Fibroblast of skin of left quadriceps (primary cell): ENCODE data around the gene MYO15B.

ENCODE experiments used
- DNase-seq, 2 experiments: peaks; one replicate each; pipeline ENCODE4 v3.0.0-alpha.2; 2013; ENCODE audit warnings: low read depth in 2 of 2

MYO15B gene

DNA sequence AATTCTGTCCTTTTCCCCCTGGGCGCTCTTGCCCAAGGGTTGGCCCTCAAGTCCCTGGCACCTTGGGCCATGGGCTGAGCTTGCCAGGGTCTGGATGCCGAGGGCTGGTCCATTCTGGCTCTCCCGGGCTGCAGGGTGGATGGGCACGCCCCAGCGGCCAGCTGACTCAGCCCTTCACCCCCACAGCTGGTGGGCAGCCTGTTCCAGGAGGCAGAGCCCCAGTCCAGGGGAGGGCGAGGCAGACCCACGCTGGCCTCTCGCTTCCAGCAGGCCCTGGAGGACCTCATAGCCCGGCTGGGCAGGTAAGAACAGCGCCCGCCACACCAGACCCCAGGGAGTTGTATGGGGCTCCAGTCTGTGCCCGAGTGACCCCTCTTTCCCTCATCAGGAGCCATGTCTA is 15.0 kb downstream of the MYO15B start:
- DNase-seq: no peak

DNA sequence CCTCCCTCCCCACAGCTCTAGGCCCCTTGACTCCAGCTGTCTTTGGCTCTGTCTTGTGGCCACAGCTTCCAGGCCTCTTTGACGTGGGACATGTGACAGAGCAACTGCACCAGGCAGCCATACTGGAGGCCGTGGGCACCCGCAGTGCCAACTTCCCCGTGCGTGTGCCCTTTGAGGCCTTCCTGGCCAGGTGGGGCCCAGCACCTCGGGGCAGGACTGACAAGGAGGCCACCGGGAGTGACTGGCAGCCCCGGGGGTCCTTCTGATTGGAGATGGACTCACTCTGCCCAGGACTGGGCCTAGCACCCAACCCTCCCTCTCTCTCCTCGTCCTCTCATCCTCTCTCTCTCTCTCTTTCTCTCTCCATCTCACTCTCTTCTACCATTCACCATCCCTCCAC is 15.5 kb downstream of the MYO15B start:
- no peak for DNase-seq

DNA sequence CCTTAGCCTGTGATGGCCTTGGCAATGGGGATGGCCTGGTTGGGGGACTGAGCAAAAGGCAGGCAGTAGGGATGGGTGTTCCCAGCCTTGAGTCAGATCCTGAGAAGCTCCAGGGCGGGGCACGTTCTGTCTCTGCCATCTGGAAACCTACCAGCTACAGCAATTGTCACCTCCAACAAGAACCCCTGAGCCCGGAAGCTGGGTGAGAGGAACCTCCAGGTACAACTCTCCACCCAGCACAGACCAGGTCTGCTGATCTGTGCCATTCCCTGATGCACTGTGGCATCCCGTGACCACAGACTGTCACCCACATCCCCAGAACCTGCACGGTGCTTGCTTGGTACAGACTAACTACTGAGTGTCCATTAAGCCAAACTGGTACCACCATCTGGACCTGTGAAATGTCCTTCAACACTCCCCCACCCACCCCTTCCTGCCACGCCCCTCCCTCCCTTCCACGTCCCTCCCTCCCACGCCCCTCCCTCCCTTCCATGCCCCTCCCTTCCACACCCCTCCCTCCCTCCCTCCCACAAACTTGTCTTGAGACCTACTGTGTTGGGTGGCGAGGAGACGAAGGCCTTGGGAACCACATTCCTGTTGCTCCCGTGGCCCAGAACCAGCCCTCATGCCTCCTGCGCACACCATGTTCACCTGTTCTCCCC is 16.6 kb downstream of the MYO15B start:
- DNase-seq: no peak

DNA sequence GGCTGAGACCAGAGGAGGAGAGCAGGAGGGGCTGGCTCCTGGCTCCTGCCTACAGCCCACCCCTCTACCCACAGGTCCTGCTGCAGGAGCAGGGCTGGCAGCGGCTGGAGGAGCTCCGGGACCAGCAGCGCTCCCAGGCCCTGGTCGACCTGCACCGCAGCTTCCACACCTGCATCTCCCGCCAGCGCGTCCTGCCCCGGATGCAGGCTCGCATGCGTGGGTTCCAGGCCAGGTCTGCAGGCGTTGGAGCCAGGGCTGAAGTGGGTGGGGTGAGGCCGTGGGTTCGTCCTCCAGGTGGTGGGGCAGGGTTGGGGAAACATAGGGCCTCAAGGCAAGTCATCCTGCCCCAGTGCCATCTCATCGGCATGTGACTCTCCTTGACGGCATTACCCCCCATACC is 18.2 kb downstream of the MYO15B start:
- DNase-seq: no peak

DNA sequence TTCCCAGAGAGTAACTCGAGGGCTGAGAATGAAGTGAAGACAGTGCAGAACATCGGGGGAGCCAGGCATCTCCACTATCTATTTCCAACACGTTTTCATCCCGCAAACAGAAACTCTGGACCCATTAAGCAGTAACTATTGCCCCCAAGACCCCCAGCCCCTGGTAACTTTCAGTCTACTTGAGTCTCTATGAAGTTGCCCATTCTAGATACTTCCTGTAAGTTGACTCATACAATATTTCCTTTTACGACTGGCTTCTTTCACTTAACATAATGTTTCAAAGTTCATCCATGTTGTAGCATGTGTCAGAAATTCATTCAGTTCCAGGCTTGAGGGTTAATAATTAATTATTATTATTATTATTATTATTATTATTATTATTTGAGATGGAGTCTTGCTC is 19.5 kb downstream of the MYO15B start:
- DNase-seq: no peak

DNA sequence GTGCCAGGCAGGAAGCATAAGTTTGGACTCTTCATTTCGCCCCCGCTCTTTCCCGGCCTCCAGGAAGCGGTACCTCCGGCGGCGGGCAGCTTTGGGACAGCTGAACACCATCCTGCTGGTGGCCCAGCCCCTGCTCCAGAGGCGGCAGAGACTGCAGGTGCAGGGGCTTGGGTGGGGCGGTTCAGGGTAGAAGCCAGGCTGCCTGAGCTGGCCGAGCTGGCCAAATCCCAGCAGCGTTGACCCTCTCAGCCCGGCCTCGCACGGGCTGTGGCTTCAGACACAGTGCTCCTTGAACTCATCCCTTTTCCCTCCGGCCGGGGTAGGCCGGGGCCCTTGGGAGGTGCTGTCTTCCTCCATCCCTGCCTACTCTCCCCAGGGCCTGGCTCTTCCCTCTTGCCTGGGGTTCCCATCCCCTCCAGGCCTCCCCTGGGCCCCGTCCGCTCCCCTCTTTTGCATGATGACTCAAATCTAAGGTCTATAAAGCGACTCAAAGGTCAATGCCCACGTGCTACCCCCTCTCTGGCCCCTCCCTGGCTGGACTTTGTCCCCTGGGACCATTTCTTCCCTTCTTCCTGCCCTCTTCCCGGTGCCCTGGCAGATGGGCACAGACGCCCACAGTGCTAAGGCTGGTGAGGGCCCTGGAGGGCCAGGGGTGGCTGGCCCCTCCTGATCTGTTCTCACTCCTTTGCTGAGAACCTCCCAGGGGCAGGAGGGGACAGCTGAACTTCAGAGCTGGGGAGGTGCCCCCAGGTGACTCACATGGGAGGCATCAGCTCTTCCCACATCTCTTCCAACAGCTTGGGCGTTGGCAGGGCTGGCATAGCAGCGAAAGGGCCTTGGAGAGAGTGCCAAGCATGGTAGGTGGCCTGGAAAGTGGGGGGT is 22.7 kb downstream of the MYO15B start:
- DNase-seq: no peak

DNA sequence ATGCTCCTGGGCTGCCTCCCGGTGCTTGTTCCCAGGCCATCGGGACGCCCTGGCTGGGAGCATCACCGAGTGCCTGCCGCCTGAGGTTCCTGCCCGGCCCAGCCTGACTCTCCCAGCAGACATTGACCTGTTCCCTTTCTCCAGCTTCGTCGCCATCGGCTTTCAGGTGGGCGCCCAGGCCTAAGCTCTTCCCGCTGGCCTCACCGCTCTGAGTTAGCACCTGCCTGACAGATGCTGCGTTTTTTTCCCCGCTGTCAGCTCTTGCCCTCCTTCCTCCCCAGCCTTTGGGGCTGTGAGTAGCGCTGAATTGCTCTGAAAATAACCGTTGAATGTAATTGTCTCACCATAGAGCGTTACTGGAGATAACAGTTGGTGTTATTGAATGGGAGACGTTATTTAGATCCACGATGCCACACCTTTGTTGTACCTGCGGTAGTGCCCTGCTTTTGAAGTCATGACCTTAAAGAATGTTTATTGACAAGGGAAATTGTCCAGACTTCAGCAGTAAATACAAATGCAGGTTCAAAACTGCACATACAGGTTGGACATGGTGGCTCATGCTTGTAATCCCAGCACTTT is 24.3 kb downstream of the MYO15B start:
- no peak for DNase-seq

DNA sequence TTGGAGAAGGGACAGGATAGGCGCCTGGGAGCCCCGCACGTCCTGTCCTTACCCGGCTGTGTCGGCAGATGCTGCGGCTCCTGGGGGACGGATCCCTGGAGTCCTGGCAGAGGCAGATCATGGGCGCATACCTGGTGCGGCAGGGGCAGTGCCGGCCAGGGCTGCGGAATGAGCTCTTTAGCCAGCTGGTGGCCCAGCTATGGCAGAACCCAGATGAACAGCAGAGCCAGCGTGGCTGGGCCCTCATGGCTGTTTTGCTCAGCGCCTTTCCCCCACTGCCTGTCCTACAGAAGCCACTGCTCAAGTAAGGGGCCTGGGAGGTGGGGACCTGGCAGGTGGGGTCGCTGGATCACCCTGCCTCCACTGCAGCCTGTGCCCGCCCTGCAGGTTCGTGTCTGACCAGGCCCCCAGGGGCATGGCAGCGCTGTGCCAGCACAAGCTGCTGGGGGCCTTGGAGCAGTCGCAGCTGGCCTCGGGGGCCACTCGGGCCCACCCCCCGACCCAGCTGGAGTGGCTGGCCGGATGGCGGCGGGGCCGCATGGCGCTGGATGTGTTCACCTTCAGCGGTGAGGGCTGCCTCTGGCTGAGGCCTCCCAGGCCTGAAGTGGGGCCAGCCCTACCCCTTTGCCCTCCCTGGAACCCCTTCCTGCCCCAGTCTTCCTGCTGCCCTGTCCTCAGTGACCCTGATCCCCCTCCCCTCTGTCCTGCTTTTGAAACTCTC is 25.5 kb downstream of the MYO15B start:
- DNase-seq: no peak

DNA sequence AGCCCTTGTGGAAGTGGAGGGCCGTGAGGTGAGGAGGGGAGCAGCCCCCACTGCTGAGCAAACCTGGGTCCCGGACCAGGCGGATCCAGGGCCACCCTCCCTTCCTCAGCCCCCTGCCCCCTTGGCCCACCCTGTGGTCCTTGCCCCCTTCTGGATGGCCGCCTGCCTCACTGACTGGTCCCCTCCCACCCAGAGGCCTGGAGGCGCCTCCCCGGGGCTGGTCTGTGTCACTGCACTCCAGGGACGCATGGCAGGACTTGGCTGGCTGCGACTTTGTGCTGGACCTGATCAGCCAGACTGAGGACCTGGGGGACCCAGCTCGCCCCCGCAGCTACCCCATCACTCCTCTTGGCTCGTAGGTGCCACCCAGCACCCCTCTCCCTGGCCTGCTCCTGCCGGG is 26.4 kb downstream of the MYO15B start:
- DNase-seq: no peak

DNA sequence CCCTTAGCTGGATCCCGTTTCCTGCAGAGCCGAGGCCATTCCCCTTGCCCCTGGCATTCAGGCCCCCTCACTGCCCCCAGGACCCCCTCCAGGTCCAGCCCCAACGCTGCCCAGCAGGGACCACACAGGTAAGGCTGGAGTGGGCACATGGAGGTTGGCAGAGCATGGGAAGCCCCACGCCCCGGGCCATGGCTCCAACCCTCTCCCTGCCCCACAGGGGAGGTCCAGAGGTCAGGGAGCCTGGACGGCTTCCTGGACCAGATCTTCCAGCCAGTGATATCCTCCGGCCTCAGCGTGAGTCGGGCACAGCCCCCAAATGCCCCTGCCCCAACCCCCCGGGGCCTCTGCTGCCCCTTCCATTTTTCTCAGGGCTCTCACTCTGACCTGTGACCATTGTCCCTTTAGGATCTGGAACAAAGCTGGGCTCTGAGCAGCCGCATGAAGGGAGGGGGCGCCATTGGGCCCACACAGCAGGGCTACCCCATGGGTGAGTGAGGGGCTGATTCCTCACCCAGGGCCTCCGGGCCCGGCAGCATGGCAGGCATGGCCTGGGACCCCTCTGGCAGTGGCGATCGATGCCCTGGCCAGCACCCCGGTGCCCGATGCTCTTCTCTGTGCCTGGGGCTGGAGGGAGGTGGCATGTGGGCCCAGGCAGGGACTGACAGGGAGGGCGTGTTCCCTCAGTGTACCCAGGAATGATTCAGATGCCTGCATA is 27.1 kb downstream of the MYO15B start:
- no peak for DNase-seq

DNA sequence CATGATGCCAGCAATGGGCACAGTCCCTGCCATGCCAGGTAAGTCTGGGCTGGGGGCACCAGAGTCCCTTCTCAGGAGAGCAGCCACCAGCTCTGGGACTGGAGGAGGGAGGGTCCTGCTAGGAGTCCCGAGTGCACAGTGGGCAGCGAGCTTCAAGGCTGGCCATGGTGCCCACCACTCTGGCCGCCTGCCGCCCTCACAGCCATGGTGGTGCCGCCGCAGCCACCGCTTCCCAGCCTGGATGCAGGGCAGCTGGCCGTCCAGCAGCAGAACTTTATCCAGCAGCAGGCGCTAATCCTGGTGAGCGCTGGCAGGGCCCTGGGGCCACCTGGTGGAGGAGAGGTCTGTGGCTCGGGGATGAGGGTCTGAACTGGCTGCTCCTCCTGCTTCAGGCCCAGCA is 27.7 kb downstream of the MYO15B start:
- no peak for DNase-seq

DNA sequence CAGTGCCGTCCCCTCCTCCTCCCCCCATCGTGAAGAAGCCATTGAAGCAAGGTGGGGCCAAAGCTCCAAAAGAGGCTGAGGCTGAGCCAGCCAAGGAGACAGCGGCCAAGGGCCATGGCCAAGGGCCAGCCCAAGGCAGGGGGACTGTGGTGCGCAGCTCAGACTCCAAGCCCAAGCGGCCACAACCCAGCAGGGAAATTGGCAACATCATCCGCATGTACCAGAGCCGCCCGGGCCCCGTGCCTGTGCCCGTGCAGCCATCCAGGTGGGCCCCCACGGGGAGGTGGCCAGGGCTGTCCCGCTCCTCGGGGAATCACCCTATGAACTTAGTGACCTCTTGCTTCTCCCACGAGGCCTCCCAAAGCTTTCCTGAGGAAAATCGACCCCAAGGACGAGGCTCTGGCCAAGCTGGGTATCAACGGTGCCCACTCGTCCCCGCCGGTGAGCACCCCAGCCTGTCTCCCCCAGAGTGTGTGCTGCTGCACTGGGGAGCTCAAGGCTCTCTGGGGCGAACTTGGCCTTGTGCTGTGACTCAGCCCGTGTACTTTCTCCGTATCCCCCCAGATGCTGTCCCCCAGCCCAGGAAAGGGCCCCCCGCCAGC is 29.0 kb downstream of the MYO15B start:
- DNase-seq: no peak

DNA sequence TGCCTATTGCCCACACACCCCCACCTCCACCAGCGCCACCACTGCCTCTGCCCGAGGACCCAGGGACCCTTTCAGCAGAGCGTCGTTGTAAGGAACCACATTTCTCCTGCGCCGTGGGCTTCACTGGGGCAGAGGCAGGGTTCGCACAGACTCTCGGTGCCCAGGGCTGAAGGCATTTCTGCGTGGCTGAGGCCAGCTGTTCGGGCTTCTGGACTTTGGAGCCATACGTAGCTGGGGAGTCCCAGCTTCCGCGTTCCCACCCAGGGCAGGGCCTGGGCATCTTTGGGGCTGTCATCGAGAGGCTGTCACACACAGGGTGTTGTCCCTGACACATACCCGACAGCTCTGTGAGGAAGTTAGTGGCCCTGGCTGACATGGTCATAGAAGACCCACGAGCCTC is 29.6 kb downstream of the MYO15B start:
- DNase-seq: no peak

DNA sequence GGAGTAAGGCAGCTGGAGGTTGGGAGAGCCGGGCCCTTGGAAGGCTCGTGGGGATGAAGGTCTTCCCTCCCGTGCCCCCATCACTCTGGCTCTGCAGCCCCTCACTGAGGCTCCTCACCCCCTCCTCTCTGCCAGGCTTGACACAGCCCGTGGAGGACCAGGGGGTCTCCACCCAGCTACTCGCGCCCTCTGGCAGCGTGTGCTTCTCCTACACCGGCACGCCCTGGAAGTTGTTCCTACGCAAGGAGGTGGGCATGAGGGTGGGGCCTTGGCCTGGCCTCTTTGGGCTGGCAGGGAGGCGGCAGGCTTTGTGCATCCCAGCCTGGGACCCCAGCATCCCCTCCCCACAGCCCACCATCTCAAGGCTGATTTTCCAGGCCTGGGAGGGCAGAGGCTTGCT is 30.1 kb downstream of the MYO15B start:
- DNase-seq: no peak

DNA sequence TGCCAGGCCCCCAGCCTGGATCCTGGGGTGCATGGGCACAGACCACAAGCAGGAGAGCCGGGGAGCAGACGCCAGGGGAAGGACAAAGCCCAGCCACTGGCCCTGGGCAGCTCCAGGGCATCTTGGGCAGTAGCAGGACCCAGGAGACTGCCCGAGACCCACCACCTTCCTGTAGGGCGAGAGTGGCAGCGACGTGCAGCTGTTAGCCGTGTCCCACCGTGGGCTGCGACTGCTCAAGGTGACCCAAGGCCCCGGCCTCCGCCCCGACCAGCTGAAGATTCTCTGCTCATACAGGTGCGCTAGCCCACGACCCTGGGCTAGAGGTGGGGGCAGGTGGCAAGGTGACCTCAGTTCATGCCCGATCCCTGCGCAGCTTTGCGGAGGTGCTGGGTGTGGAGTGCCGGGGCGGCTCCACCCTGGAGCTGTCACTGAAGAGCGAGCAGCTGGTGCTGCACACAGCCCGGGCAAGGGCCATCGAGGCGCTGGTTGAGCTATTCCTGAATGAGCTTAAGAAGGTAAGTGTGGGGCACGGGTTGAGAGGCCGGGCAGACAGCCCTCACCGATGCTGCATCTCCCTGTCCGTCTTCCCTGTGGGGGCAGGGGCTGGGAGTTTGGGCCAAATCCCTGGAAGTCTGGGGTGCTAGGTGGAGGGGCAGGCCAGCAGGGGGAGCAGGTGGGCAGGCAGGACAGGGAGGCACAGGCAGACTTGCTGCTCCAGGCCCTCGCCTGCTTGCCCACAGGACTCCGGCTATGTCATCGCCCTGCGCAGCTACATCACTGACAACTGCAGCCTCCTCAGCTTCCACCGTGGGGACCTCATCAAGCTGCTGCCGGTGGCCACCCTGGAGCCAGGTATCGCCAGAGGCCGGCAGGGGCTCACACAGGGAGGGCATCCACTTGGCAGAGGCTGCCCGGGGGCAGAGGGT is 32.2 kb downstream of the MYO15B start:
- no peak for DNase-seq

DNA sequence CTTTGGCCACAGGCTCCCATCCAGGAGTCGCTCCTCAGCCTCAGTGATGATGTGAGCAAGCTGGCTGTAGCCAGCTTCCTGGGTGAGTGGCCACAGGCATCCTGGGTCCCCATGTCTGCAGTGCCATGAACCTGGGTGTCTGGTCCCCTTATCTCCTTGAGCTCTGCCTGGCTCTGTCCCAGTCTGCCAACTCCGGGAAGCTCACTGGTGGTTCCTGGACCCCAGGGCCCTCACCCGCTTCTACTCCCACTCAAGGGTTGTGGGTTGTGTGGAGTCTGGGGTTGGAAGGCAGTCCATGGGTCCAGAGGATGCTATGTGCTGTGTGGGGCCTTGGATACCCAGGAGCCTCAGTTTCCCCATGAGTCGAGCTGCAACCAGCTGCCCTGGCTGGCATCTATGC is 33.9 kb downstream of the MYO15B start:
- no peak for DNase-seq

DNA sequence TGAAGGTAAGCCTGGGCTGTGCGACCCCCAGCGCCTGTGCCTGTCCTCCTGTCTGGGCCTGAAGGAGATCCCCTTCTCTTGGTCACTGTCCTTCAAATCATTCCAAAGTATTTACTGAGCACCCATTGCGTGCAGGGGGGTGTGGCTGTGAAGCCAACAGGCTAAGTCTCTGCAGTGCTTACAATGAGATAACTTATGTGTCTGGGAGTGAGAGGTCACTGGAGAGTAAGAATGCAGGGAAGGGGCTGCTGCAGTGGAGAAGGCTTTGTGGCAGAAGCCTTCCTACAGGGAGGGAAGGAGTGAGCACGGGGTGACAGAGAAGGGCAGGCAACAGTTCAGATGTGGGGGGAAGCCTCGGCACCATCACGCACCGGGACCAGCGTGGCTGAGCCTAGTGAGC is 34.5 kb downstream of the MYO15B start:
- no peak for DNase-seq

DNA sequence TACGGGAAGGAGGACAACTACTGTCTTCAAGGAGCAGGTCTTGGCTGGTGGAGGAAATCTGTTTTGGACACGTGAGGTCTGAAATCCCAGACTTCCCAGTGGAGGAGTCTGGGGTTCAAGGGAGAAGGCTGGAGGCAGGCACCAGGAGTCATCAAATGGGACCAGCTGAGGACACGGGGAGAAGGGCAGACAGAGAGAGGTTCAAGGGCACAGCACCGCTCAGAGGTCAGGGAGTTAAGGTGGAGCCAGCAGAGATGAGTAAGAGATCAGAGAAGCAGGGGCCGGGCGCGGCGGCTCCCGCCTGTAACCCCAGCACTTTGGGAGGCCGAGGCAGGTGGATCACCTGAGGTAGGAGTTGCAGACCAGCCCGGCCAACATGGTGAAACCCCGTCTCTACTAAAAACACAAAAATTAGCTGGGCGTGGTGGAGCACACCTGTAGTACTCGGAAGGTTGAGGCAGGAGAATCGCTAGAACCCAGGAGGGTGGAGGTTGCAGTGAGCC is 35.2 kb downstream of the MYO15B start:
- no peak for DNase-seq

DNA sequence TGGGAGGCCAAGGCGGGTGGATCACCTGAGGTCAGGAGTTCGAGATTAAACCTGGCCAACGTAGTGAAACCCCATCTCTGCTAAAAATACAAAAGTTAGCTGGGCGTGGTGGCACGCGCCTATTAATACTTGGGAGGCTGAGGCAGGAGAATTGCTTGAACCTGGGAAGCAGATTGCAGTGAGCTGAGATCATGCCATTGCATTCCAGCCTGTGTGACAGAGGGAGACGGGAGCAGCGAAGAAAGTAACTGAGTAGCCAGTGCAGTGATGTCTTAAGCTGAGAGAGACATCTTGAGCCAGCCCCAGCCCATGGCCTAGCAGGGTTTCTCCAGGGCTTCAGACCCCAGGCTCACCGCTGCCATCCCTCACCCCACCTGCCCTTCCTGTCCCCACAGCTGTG is 35.8 kb downstream of the MYO15B start:
- no peak for DNase-seq

DNA sequence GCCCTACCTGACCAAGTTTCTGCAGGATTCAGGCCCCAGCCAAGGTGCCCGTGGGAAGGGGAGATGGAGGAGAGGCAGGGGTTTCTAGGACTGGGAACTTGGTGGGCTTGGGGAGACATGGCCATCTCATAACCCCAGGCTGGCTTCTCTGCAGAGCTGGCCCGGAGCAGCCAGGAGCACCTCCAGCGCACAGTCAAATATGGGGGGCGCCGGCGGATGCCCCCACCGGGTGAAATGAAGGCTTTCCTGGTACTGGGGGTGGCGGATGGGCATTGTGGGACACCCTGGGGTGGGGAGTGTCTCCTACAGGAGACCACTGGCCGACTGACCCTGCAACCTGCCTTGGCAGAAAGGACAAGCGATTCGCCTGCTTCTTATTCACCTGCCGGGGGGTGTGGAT is 36.4 kb downstream of the MYO15B start:
- DNase-seq: no peak
